ENCODE data around the gene MMADHC.
"Not testable (repeated sequence)": the region's sequence is repeated elsewhere in the genome, so short reads cannot be mapped to it uniquely, and the experiment has no call there.

Gene MMADHC

GRCh38 chr2:149594411-149594810 lies 6.8 kb upstream of the MMADHC start:
- no peak for DNase-seq

GRCh38 chr2:149587950-149588487 lies 444 bp upstream of the MMADHC start:
- peak; percentile 0 for DNase-seq

GRCh38 chr2:149586898-149587219 lies 716 bp downstream of the MMADHC start:
- DNase-seq: no peak

GRCh38 chr2:149586063-149586462 lies 1.5 kb downstream of the MMADHC start:
- DNase-seq: no peak

GRCh38 chr2:149585166-149585885 lies 2.2 kb downstream of the MMADHC start:
- no peak for DNase-seq

GRCh38 chr2:149579972-149580882 lies 7.3 kb downstream of the MMADHC start:
- no peak for DNase-seq

GRCh38 chr2:149577269-149577668 lies 10.3 kb downstream of the MMADHC start:
- DNase-seq: no peak

GRCh38 chr2:149575752-149576151 lies 11.8 kb downstream of the MMADHC start:
- DNase-seq: no peak

GRCh38 chr2:149575277-149575676 lies 12.3 kb downstream of the MMADHC start:
- DNase-seq: no peak

GRCh38 chr2:149573760-149574159 lies 13.8 kb downstream of the MMADHC start:
- DNase-seq: no peak

GRCh38 chr2:149572102-149572953 lies 15.2 kb downstream of the MMADHC start:
- DNase-seq: no peak

GRCh38 chr2:149568138-149568537 lies 19.4 kb downstream of the MMADHC start:
- no peak for DNase-seq

GRCh38 chr2:149566652-149567051 lies 20.9 kb downstream of the MMADHC start:
- no peak for DNase-seq

GRCh38 chr2:149565625-149566024 lies 21.9 kb downstream of the MMADHC start:
- DNase-seq: not testable (repeated sequence)

GRCh38 chr2:149564983-149565382 lies 22.6 kb downstream of the MMADHC start:
- DNase-seq: no peak

- DNase-seq: no peak
These were observed 23.5 kb downstream of the MMADHC start for GRCh38 chr2:149564097-149564496.

GRCh38 chr2:149562324-149562723 lies 25.3 kb downstream of the MMADHC start:
- peak; percentile 60 for DNase-seq

- peak; percentile 12 for DNase-seq
These were observed 26.2 kb downstream of the MMADHC start for GRCh38 chr2:149561309-149561926.

GRCh38 chr2:149559341-149560068 lies 28.1 kb downstream of the MMADHC start:
- DNase-seq: no peak

GRCh38 chr2:149556452-149556851 lies 31.1 kb downstream of the MMADHC start:
- DNase-seq: no peak

- no peak for DNase-seq
These were observed 34.7 kb downstream of the MMADHC start for GRCh38 chr2:149552830-149553229.

- no peak for DNase-seq
These were observed 35.3 kb downstream of the MMADHC start for GRCh38 chr2:149552226-149552625.

Measured in DMS153 (cell line).